Prostate gland (tissue), 2 donors: ENCODE measurements around the gene FARS2. TPM values are rescaled to one million over a fixed set of nuclear protein-coding genes. Genes with fewer than 3 reads are reported as not detected.
"Not testable (repeated sequence)": the region's sequence is repeated elsewhere in the genome, so short reads cannot be mapped to it uniquely, and the experiment has no call there.

ENCODE experiments used
- DNase-seq: peaks from one replicate; pipeline ENCODE4 v3.0.0-alpha.2; 2019; ENCODE audit warnings: low spot score
- H3K27ac ChIP-seq, 2 donors: fragments of 200-600 bp; sonication (generic); 2 replicates each; pipeline ENCODE4 v1.5.1; 2017 to 2019
- H3K27me3 ChIP-seq: fragments of 200-600 bp; sonication (generic); replicated peaks from 2 replicates; pipeline ENCODE4 v1.5.1; 2019; ENCODE audit not compliant: insufficient read depth
- H3K36me3 ChIP-seq, 2 donors: fragments of 200-600 bp; sonication (generic); 1 replicate in 1 of 2; 2 replicates in 1 of 2; pipeline versions ENCODE4 v1.5.1 to v1.8.1; 2017 to 2019
- H3K4me1 ChIP-seq: fragments of 200-600 bp; sonication (generic); replicated peaks from 2 replicates; pipeline ENCODE4 v1.5.1; 2019
- H3K4me3 ChIP-seq, 2 donors: fragments of 200-600 bp; sonication (generic); 2 replicates each; pipeline ENCODE4 v1.5.1; 2017 to 2019
- H3K9me3 ChIP-seq: fragments of 200-600 bp; sonication (generic); 2 replicates; pipeline ENCODE4 v1.5.1; 2017
- CTCF ChIP-seq, 4 experiments: fragments of 200-600 bp in 2 of 4; fragments of 450-650 bp in 2 of 4; sonication (generic) in 2 of 4; IDR thresholded peaks; 1 replicate in 3 of 4; 2 replicates in 1 of 4; pipeline ENCODE4 v1.5.1; 2016 to 2019; ENCODE audit warnings: antibody characterized with exemption in 4 of 4, mild to moderate bottlenecking in 2 of 4, moderate library complexity in 2 of 4
- POLR2A ChIP-seq: fragments of 450-650 bp; IDR thresholded peaks from one replicate; pipeline ENCODE4 v1.6.1; 2016; ENCODE audit warnings: antibody characterized with exemption, mild to moderate bottlenecking
- POLR2AphosphoS5 ChIP-seq: sonication (generic); formaldehyde crosslinking; IDR thresholded peaks from one replicate; pipeline ENCODE4 v1.6.1; 2017; ENCODE audit warnings: antibody characterized with exemption
- WGBS: methylation state at CpG from one replicate; pipeline ENCODE4 v1.1.5; 2018; 5-methylcytosine and 5-hydroxymethylcytosine counted together
- intact Hi-C: fragments of 100-400 bp; cut with DNase I; formaldehyde crosslinking; loops from one replicate; pipeline ENCODE4 v1.14.2; 2022
- total RNA-seq, 2 donors: library from RNA; depleted of rRNA; stranded (reverse); fragments of >200 nt; gene quantifications; one replicate each; pipeline ENCODE4 v1.1.0, GENCODE V29; 2016

FARS2 gene
- total RNA-seq, 2 donors from 2014 or later: 11.6 to 19.5 TPM

GRCh38 chr6:5786321-5786968 is 525.1 kb downstream of the FARS2 start:
- H3K36me3 ChIP-seq: no peaks in the 10 kb centered on the region
- intact Hi-C loops: no loop called here
- H3K27ac ChIP-seq: no peak overlapping the region
- no peaks in the 10 kb centered on the region for H3K4me1 ChIP-seq
- no peak for DNase-seq
- 72% methylated on average over 10 of the region's 10 CpGs for WGBS
- H3K4me3 ChIP-seq: no peak overlapping the region
- H3K9me3 ChIP-seq: no peaks in the 10 kb centered on the region
- TF ChIP-seq POLR2AphosphoS5 (no peak), CTCF (IDR thresholded peaks at IDR 0.05) (no peak), POLR2A (no peak)
- no peaks in the 10 kb centered on the region for H3K27me3 ChIP-seq

DNA sequence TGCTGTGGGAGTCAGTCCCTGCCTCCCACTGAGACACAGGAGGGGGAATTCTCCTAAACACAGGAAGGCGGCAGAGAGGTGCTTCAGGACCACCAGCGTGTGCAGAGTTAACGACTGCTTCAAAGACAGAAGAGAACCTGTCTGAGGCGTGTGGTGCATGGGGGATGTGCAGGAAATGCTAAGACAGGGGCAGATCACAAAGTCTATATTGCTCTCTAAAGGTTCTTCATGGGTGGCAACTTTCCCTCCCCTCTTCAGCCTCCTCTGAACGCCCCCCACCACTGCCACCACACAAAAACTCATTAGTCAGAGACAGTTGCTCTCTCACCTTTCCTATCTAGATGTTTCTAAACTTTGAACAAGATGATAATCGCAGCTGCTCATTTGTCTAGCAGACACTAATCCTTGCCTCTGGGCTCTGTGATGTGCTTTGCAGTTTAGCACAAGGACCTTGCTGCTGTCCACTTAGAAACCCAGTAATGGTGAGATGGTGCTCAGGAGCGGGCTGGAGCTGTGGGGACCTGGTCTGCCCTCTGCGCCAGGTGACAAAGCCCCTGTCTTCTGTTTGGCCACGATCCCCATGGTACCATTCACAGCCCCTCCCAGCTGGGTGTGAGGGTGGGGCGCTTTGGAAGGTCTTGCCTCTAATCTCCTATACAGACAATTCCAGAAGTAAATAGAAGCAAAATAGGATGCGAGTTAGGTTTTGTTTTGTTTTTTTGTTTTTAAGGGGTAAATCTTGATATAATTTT is 525.8 kb downstream of the FARS2 start:
- Histone ChIP-seq H3K4me3 (no peak overlapping the region), H3K36me3 (no peaks in the 10 kb centered on the region), H3K9me3 (no peaks in the 10 kb centered on the region), H3K4me1 (no peaks in the 10 kb centered on the region), H3K27me3 (no peaks in the 10 kb centered on the region), H3K27ac (no peak overlapping the region)
- intact Hi-C loops: no loop called here
- no peak for TF ChIP-seq POLR2AphosphoS5
- TF ChIP-seq POLR2A: no peak
- no peak for TF ChIP-seq CTCF (IDR thresholded peaks at IDR 0.05)
- DNase-seq: no peak
- WGBS: 52% methylated on average over 11 of the region's 11 CpGs

DNA sequence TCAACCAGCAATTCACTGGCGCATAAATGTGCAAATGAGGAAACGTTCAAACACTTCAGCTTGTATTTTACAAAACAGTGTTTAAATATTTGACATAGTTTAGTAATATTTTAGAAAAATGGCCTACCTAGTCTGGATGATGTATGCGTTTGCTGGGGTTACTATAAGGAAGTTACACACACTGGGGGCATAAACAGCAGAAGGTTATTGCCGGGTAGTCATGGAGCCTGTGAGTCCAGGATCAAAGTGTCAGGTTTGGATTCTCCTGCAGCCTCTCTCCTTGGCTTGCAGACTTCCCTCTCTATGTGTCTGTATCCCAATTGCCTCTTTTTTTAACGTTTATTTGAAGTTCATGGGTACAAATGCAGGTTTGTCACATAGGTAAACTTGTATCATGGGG is 528.1 kb downstream of the FARS2 start:
- intact Hi-C loops, DNase-seq: not testable (repeated sequence)

GRCh38 chr6:5796555-5796954 is 535.2 kb downstream of the FARS2 start:
- H3K4me3 ChIP-seq, intact Hi-C loops, H3K36me3 ChIP-seq, DNase-seq, H3K27ac ChIP-seq, H3K27me3 ChIP-seq, H3K4me1 ChIP-seq, H3K9me3 ChIP-seq: not testable (repeated sequence)

More for the DNA sequence above, 528.1 kb downstream of the FARS2 start:
- 88% methylated on average over 5 of the region's 5 CpGs for WGBS
- H3K4me1 ChIP-seq, H3K36me3 ChIP-seq, H3K9me3 ChIP-seq, H3K27ac ChIP-seq, H3K27me3 ChIP-seq, H3K4me3 ChIP-seq: not testable (repeated sequence)

GRCh38 chr6:5806406-5806805 is 545.1 kb downstream of the FARS2 start:
- H3K27me3 ChIP-seq, H3K4me3 ChIP-seq, DNase-seq, H3K36me3 ChIP-seq, H3K9me3 ChIP-seq, H3K4me1 ChIP-seq, H3K27ac ChIP-seq, intact Hi-C loops: not testable (repeated sequence)
- WGBS: 94% methylated on average over 1 of the region's 1 CpG

GRCh38 chr6:5809450-5809849 is 548.1 kb downstream of the FARS2 start:
- Histone ChIP-seq H3K27me3 (no peaks in the 10 kb centered on the region), H3K36me3 (no peaks in the 10 kb centered on the region), H3K4me1 (no peaks in the 10 kb centered on the region), H3K4me3 (no peak overlapping the region), H3K27ac (no peak overlapping the region), H3K9me3 (no peaks in the 10 kb centered on the region)
- 77% methylated on average over 4 of the region's 4 CpGs for WGBS
- intact Hi-C loops: no loop called here
- DNase-seq: no peak
- TF ChIP-seq POLR2A (no peak), CTCF (IDR thresholded peaks at IDR 0.05) (no peak), POLR2AphosphoS5 (no peak)
